ENCODE data around the gene NSUN6. TPM values are rescaled to one million over a fixed set of nuclear protein-coding genes. Genes with fewer than 3 reads are reported as not detected.
"Not testable (repeated sequence)": the region's sequence is repeated elsewhere in the genome, so short reads cannot be mapped to it uniquely, and the experiment has no call there.

NSUN6 gene
- total RNA-seq, 4 donors from 2014 or later = 8.6 to 69.3 (median 15.4) TPM

DNA sequence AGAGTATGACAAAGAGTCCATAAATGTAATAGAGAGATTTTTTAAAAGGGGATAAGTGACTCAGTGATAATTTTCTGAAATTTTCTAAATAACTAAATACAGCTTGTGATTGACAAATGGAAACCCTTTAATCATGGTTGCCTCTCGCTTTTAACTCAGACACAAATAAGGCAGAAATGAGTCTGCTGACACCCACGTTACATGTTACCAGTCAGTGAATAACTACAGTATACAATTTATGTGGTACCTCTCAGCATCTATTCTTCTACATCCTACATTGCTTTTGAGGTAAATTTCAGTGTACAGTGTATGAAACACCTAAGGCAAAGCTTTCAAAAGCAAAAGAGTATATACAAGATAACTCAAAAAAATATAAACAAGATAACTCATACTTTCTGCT, 4.2 kb downstream of the NSUN6 start:
- no peak for DNase-seq
- Histone ChIP-seq H3K4me3 (no peak overlapping the region), H3K27me3 (no peaks in the 10 kb centered on the region), H3K9me3 (no peaks in the 10 kb centered on the region), H3K4me1 (peaks cover 7 to 26% (median 14%) of the 10 kb centered on the region in 4 donors), H3K27ac (no peak overlapping the region), H3K36me3 (no peaks in the 10 kb centered on the region)
- WGBS, 2 donors (ENCODE audit: low coverage in 1 of 2) = 84 to 95% methylated on average over 2 of the region's 2 CpGs
- no peak for TF ChIP-seq POLR2A (IDR thresholded peaks at IDR 0.05)
- TF ChIP-seq, protein P1, sequence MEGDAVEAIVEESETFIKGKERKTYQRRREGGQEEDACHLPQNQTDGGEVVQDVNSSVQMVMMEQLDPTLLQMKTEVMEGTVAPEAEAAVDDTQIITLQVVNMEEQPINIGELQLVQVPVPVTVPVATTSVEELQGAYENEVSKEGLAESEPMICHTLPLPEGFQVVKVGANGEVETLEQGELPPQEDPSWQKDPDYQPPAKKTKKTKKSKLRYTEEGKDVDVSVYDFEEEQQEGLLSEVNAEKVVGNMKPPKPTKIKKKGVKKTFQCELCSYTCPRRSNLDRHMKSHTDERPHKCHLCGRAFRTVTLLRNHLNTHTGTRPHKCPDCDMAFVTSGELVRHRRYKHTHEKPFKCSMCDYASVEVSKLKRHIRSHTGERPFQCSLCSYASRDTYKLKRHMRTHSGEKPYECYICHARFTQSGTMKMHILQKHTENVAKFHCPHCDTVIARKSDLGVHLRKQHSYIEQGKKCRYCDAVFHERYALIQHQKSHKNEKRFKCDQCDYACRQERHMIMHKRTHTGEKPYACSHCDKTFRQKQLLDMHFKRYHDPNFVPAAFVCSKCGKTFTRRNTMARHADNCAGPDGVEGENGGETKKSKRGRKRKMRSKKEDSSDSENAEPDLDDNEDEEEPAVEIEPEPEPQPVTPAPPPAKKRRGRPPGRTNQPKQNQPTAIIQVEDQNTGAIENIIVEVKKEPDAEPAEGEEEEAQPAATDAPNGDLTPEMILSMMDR (IDR thresholded peaks at IDR 0.05) = no peak
- no peak for TF ChIP-seq EP300 (IDR thresholded peaks at IDR 0.05; ENCODE audit: low read depth)
- TF ChIP-seq POLR2AphosphoS5 (IDR thresholded peaks at IDR 0.05) = no peak
- in situ Hi-C loops (cut with MboI; ENCODE audit: low pct_ligation_motif_present in 1 of 4, low pct_unique_long_range_greater_than_20kb in 1 of 4, low sequenced_read_pairs in 3 of 4) = no loop called here
- intact Hi-C loops (cut with DNase I; ENCODE audit: low total_unique reads) = no loop called here

DNA sequence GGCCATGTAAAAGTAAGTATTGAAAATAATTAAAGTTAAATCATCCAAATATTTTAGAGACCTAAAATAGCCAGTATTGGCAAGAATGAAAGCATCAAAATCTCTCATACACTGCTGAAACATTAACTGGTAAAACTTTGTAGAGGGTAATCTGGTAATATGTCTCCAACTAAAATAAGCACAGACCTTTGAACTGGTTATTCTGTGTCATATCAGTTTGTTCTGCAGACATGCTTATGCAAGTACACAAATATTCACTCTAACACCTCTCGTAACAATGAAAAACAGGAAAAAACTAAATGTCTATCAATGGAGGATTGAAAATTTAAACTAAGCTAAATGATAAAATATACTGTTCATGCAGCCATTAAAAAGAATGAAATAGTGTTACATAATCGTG, 11.7 kb downstream of the NSUN6 start:
- in situ Hi-C loops (cut with MboI; ENCODE audit: low pct_ligation_motif_present in 1 of 4, low pct_unique_long_range_greater_than_20kb in 1 of 4, low sequenced_read_pairs in 3 of 4) = not testable (repeated sequence)

DNA sequence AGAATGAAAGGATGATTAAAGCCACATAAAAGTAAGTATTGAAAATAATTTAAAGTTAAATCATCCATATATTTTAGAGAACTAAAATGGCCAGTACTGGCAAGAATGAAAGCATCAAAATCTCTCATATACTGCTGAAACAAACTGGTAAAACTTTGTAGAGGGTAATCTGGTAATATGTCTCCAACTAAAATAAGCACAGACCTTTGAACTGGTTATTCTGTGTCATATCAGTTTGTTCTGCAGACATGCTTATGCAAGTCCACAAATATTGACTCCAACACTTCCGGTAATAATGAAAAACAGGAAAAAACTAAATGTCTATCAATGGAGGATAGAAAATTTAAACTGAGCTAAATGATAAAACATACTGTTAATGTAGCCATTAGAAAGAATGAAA, 14.0 kb downstream of the NSUN6 start:
- H3K4me3 ChIP-seq; H3K36me3 ChIP-seq; intact Hi-C loops (cut with DNase I; ENCODE audit: low total_unique reads); H3K9me3 ChIP-seq; in situ Hi-C loops (cut with MboI; ENCODE audit: low pct_ligation_motif_present in 1 of 4, low pct_unique_long_range_greater_than_20kb in 1 of 4, low sequenced_read_pairs in 3 of 4); H3K27me3 ChIP-seq; DNase-seq; H3K27ac ChIP-seq: not testable (repeated sequence)
- 59 to 83% methylated on average over 1 of the region's 1 CpG for WGBS, 2 donors (ENCODE audit: low coverage in 1 of 2)
- peaks cover 0 to 17% (median 2%) of the 10 kb centered on the region in 4 donors for H3K4me1 ChIP-seq

More for the DNA sequence above, 11.7 kb downstream of the NSUN6 start:
- peaks cover 0 to 14% (median 2%) of the 10 kb centered on the region in 4 donors for H3K4me1 ChIP-seq
- H3K27me3 ChIP-seq; H3K36me3 ChIP-seq; H3K27ac ChIP-seq; H3K9me3 ChIP-seq; intact Hi-C loops (cut with DNase I; ENCODE audit: low total_unique reads); H3K4me3 ChIP-seq; DNase-seq: not testable (repeated sequence)
- WGBS, 2 donors (ENCODE audit: low coverage in 1 of 2) = 74 to 85% methylated on average over 2 of the region's 2 CpGs

DNA sequence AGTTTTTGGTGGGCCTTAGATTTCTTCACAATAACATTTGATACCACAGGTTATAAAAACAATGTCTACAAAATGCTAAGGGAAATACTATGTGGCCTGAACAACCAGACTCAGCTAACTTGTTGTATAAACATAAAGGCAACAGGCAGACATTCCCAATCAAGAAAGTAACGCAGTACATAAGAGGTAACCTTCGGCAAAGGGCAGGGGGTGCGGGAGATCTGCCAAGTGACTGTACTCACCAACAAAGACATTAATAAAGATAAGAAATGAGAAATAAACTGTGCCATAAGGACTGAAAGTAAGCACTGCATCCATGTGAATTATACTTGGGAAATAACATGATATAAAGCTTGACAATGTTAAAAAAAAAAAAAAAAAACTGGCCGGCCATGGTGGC, 15.4 kb downstream of the NSUN6 start:
- DNase-seq = no peak
- Histone ChIP-seq H3K27me3 (no peaks in the 10 kb centered on the region), H3K4me1 (peaks cover 0 to 17% (median 2%) of the 10 kb centered on the region in 4 donors), H3K27ac (no peak overlapping the region), H3K9me3 (no peaks in the 10 kb centered on the region), H3K36me3 (no peaks in the 10 kb centered on the region), H3K4me3 (no peak overlapping the region)
- WGBS, 2 donors (ENCODE audit: low coverage in 1 of 2) = 96 to 97% methylated on average over 4 of the region's 4 CpGs
- in situ Hi-C loops (cut with MboI; ENCODE audit: low pct_ligation_motif_present in 1 of 4, low pct_unique_long_range_greater_than_20kb in 1 of 4, low sequenced_read_pairs in 3 of 4) (no loop called here), intact Hi-C loops (cut with DNase I; ENCODE audit: low total_unique reads) (no loop called here)
- TF ChIP-seq POLR2A (IDR thresholded peaks at IDR 0.05) = no peak
- TF ChIP-seq POLR2AphosphoS5 (IDR thresholded peaks at IDR 0.05) = no peak
- TF ChIP-seq, protein P1 (IDR thresholded peaks at IDR 0.05) = no peak
- no peak for TF ChIP-seq EP300 (IDR thresholded peaks at IDR 0.05; ENCODE audit: low read depth)

DNA sequence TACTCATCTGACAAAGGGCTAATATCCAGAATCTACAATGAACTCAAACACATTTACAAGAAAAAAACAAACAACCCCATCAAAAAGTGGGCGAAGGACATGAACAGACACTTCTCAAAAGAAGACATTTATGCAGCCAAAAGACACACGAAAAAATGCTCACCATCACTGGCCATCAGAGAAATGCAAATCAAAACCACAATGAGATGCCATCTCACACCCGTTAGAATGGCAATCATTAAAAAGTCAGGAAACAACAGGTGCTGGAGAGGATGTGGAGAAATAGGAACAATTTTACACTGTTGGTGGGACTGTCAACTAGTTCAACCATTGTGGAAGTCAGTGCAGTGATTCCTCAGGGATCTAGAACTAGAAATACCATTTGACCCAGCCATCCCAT, 18.9 kb downstream of the NSUN6 start:
- DNase-seq; in situ Hi-C loops (cut with MboI; ENCODE audit: low pct_ligation_motif_present in 1 of 4, low pct_unique_long_range_greater_than_20kb in 1 of 4, low sequenced_read_pairs in 3 of 4); H3K36me3 ChIP-seq; H3K27me3 ChIP-seq; H3K4me1 ChIP-seq; H3K4me3 ChIP-seq; H3K9me3 ChIP-seq; H3K27ac ChIP-seq; intact Hi-C loops (cut with DNase I; ENCODE audit: low total_unique reads): not testable (repeated sequence)
- 77 to 91% methylated on average over 2 of the region's 3 CpGs for WGBS, 2 donors (ENCODE audit: low coverage in 1 of 2)

DNA sequence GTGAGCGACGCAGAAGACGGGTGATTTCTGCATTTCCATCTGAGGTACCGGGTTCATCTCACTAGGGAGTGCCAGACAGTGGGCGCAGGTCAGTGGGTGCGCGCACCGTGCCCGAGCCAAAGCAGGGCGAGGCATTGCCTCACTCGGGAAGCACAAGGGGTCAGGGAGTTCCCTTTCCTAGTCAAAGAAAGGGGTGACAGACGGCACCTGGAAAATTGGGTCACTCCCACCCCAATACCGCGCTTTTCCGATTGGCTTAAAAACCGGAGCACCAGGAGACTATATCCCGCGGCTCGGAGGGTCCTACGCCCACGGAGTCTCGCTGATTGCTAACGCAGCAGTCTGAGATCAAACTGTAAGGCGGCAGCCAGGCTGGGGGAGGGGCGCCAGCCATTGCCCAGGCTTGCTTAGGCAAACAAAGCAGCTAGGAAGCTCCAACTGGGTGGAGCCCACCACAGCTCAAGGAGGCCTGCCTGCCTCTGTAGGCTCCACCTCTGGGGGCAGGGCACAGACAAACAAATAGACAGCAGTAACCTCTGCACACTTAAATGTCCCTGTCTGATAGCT, 23.9 kb downstream of the NSUN6 start:
- intact Hi-C loops (cut with DNase I; ENCODE audit: low total_unique reads); H3K27me3 ChIP-seq; in situ Hi-C loops (cut with MboI; ENCODE audit: low pct_ligation_motif_present in 1 of 4, low pct_unique_long_range_greater_than_20kb in 1 of 4, low sequenced_read_pairs in 3 of 4); H3K9me3 ChIP-seq; H3K36me3 ChIP-seq: not testable (repeated sequence)
- peak overlapping the region; percentile 1 to 65 (median 53) for H3K4me3 ChIP-seq
- peaks cover 0 to 15% (median 4%) of the 10 kb centered on the region in 4 donors for H3K4me1 ChIP-seq
- DNase-seq = peak; percentile 88
- H3K27ac ChIP-seq = peak overlapping the region; percentile 41 to 88 (median 82)
- TF ChIP-seq, protein P1 (IDR thresholded peaks at IDR 0.05) = peak in 1 of 5 experiments; percentile 11
- TF ChIP-seq POLR2AphosphoS5 (IDR thresholded peaks at IDR 0.05) (peak in 2 of 3 donors; percentile 38 to 43), POLR2A (IDR thresholded peaks at IDR 0.05) (peak; percentile 57), EP300 (IDR thresholded peaks at IDR 0.05; ENCODE audit: low read depth) (peak; percentile 5)
- 4 to 5% methylated on average over 3 to 25 of the region's 25 CpGs for WGBS, 2 donors (ENCODE audit: low coverage in 1 of 2)

Measured in transverse colon (tissue), 4 donors.